ENCODE results near the gene WTAP.

- TF ChIP-seq, protein P1, sequence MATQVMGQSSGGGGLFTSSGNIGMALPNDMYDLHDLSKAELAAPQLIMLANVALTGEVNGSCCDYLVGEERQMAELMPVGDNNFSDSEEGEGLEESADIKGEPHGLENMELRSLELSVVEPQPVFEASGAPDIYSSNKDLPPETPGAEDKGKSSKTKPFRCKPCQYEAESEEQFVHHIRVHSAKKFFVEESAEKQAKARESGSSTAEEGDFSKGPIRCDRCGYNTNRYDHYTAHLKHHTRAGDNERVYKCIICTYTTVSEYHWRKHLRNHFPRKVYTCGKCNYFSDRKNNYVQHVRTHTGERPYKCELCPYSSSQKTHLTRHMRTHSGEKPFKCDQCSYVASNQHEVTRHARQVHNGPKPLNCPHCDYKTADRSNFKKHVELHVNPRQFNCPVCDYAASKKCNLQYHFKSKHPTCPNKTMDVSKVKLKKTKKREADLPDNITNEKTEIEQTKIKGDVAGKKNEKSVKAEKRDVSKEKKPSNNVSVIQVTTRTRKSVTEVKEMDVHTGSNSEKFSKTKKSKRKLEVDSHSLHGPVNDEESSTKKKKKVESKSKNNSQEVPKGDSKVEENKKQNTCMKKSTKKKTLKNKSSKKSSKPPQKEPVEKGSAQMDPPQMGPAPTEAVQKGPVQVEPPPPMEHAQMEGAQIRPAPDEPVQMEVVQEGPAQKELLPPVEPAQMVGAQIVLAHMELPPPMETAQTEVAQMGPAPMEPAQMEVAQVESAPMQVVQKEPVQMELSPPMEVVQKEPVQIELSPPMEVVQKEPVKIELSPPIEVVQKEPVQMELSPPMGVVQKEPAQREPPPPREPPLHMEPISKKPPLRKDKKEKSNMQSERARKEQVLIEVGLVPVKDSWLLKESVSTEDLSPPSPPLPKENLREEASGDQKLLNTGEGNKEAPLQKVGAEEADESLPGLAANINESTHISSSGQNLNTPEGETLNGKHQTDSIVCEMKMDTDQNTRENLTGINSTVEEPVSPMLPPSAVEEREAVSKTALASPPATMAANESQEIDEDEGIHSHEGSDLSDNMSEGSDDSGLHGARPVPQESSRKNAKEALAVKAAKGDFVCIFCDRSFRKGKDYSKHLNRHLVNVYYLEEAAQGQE (IDR thresholded peaks at IDR 0.05; ENCODE audit: low read depth), result no peak
- no peak for TF ChIP-seq YY1 (IDR thresholded peaks at IDR 0.05; ENCODE audit: low read depth)
Measured at GRCh38 chr6:159677506-159678165, 49.7 kb upstream of the WTAP start.
